Measurements from ENCODE around the gene RPTOR.
"Not testable (repeated sequence)": the region's sequence is repeated elsewhere in the genome, so short reads cannot be mapped to it uniquely, and the experiment has no call there.

The RPTOR gene

GRCh38 chr17:80693511-80693910 lies 148.9 kb downstream of the RPTOR start:
- DNase-seq (ENCODE audit: low read depth in 2 of 2) = no peak

DNA sequence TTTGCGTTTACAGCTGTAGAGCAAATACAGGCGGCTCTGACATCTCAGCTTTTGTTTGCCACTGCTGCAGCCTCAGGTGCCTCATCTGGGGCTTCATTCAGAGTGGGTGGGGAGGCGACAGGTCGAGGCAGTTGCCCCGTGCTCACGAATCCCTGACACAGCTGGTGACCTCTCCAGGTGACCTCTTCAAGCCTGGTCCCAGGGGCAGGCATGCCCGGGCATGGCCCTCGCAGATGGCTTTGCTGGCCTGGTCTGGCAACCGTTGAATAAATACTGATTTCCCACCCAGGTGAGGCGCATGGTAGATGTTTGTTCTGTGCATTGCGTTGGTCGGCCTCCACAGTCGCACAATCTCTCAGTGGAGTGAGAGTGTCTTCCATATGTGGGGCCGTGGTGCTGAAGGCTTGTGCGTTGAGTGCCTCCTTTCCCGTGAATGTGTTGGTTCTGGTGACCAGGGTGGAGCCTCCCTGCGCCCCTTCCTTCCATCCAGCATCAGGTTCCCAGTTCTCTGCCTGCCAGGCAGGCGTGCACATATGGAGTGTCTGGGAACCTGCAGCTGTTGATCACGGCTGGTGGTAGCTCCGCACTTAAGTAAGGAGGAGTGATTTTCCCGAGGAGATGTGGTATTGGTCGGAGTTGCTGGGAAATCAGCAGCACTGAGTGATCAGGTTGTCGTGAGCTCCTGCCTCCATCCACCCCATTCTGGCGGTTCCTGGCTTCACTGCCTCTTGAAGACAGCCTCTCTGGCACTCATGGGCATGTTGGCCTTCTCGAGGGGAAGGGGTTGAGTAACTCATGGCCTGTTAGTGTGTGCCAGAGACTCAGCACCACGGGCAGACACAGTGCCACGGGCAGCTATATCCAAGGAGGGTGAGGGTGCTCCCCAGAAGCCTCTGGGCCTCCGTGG lies 149.7 kb downstream of the RPTOR start:
- DNase-seq (ENCODE audit: low read depth in 2 of 2) = no peak

- DNase-seq (ENCODE audit: low read depth in 2 of 2) = no peak
Observed at GRCh38 chr17:80694992-80695912, 150.6 kb downstream of the RPTOR start.

- no peak for DNase-seq (ENCODE audit: low read depth in 2 of 2)
Observed at GRCh38 chr17:80695979-80696378, 151.3 kb downstream of the RPTOR start.

DNA sequence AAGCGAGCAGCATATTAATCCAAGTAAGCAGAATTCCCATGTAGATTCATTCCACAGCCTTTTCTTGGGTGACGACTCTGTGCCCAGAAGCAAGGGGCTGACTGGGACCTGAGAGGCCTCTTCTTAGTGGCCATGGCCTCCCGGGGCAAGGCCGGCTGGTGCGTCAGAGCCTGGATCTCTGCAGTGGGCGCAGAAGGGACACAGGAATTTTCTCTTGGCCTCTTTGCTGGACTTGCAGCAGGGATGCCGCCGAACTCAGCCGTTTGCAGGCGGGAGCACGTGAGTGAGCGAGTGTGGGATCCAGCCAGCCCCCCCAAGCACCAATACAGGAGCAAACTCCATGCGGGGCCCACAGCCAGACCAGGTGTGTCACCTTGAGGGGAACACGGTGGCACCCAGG lies 151.8 kb downstream of the RPTOR start:
- DNase-seq (ENCODE audit: low read depth in 2 of 2) = no peak

GRCh38 chr17:80696964-80697363 lies 152.3 kb downstream of the RPTOR start:
- DNase-seq (ENCODE audit: low read depth in 2 of 2) = no peak

DNA sequence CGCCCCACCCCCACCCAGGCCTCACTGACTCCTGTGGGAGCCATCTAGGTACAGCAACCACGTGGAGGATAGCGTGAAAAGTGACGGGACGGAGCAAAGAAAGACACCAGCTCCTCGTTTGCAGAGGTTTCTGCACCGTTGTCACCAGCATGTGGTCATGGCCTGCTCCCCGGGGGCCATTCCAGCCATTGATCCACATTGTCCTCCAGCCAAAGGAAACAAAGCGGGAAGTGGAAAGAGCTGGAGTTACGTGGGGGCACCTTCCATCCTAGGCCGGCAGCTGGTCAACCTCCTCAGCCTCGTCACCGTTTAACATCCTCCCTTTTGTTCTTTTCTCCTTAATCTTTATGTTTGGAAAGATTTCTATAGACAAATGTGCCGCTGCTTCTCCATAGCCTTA lies 153.7 kb downstream of the RPTOR start:
- DNase-seq (ENCODE audit: low read depth in 2 of 2) = no peak

GRCh38 chr17:80699205-80699604 lies 154.6 kb downstream of the RPTOR start:
- DNase-seq (ENCODE audit: low read depth in 2 of 2) = not testable (repeated sequence)

DNA sequence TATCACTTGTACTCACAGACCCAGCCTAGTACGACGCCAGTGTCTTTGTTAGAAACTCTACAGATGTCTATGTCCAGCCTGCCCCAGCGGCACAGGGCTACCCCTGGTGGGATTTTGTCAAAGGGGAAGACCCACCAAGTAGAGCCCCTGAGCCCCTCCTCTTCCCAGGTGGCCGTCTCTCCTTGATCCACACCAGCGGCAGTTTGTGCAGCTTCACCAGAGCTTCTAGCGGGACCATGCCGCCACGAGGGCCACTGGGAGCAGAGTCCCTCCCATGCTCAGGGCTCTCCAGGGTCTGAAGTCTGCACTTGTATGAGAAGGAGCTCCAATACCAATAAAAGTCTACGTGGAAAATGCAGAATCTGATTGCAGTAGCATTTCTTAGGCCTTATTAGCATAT lies 157.1 kb downstream of the RPTOR start:
- DNase-seq (ENCODE audit: low read depth in 2 of 2) = no peak

DNA sequence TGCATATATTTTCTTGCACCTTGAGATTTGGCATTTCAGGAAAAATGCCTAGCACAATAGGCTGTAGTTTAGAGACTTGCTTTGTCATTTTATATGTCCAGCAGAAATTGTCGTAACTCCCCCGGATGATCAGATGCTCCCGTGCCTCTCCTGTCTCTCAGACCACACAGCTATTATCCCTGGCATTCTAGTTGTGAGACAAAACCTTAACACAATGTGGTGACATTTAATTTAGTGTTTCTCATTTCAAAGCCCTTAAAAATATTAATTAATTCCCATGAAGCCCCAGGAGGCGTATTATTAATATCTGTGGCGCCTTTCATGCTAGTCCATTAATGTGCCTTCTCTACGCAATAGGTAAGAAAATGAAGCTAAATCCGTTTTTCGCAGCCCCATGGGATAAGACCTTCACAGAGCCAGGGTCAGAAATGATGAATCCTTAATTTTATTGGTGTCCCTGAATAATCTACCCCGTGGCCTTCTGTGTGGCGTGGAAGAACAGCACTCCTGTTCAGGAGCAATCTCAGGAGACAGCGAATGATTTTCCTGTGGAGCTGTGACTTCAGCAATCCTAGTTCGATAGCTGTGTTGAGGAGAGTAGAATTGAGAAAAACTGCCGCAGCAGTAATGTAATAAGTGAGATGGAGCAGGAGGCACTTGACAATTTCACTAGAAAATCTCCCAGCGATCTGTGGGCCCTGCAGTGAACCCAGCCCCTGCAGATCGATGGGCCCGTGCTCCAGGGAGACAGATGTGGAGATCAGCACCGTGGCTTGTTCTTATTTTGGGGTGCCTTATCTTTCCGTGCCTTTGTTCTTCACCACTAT lies 157.9 kb downstream of the RPTOR start:
- no peak for DNase-seq (ENCODE audit: low read depth in 2 of 2)

GRCh38 chr17:80703142-80703478 lies 158.5 kb downstream of the RPTOR start:
- no peak for DNase-seq (ENCODE audit: low read depth in 2 of 2)

DNA sequence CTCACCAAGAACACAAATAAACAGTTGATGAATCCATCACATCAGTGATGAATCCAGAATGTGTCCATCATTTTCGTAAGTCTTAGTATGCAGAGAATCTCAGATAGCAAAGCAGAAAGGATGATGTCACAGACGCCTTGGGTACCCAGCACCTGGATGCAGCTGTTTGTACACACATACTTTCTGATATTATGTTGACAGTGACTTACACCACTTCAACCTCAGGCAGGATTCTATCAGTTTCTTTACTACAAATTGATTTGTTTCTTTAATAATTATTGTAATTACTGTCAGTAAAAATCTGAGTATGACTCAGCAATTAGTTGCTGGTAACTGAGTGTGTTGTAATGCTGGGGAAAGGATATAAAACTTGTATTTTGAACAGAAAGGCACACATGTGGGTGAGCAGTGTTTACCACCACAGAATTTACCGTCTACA lies 159.8 kb downstream of the RPTOR start:
- DNase-seq (ENCODE audit: low read depth in 2 of 2) = no peak

DNA sequence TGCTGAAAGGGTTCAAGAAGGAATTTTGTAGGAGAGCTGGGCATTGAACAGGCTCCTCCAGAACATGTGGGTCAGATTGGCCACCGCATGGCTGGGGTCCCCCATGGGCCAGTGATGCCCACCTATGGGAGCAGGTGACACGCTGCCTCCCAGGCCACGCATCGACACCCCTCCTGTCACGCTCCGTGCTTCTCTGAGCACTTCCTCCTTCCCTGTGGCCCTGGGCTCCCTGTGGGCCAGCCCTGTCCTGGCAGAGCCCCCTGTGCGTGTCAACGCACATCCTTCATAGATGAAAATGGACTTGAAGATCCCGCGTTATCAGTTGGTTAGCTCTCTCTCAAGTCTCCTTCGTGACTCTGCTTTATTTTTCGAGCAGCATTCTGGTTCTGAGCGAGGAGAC lies 160.3 kb downstream of the RPTOR start:
- no peak for DNase-seq (ENCODE audit: low read depth in 2 of 2)

GRCh38 chr17:80705988-80706387 lies 161.3 kb downstream of the RPTOR start:
- no peak for DNase-seq (ENCODE audit: low read depth in 2 of 2)

DNA sequence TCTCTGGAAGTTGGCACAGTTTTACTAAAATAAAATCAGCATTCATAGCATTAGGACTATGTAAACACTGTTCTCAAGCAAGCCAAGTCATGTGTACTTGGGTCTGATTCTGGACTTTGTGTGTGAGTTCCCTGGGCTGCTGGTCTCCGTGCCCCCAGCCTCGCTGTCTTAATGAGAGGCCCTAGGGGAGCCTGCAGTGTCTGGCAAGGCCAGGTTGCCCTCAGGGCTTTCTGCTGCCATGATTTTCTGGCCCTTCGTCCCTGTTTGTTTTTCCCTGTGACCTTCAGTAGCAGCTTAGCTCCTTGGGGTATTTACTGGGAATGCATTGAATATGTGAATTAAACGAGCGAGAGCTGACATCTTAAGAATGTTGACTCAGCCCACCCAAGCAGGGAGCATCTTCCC lies 161.8 kb downstream of the RPTOR start:
- no peak for DNase-seq (ENCODE audit: low read depth in 2 of 2)

DNA sequence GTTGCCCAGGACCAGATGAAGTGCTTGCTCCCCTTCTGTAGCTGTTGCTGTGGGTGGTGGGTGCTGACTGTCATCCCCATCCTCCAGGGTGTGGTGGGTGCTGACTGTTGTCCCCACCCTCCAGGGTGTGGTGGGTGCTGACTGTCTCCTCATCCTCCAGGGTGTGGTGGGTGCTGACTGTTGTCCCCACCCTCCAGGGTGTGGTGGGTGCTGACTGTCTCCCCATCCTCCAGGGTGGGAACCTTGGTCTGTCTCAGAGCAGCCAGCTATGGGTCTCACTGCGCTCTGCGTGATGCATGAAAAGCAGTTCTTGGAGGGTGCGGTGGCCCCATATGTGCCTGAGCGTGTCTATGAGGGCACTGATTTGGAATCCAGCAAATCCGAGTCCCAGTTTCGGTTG lies 163.8 kb downstream of the RPTOR start:
- DNase-seq (ENCODE audit: low read depth in 2 of 2) = no peak

- DNase-seq (ENCODE audit: low read depth in 2 of 2) = no peak
Observed at GRCh38 chr17:80709090-80709695, 164.6 kb downstream of the RPTOR start.

DNA sequence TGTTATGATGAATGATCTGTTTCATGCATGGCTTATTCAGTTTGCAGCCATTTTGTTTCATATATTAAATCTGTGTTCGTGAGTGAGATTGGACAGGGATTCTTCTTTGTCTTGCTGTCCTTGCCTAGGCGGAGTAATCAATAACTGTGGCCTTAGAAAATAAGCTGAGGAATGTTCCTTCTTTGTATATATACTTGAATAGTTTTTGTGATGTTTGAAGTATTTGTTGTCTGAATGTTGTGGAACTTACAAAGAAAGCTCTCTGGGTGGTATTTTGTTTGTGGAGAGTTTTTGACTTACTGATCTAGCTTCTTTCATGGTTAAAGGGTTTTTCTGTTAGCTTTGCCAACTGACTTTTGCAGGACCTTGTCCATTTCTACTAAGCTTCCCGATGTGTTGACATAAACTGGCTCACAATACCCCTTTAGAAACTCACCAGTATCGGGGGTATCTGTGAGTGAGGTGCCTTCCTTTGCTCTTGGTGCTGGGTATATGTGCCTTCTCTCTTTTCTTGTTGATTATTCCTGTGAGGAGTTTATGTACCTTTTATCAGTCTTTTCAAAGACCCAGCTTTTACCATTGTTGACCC lies 166.2 kb downstream of the RPTOR start:
- DNase-seq (ENCODE audit: low read depth in 2 of 2) = no peak

GRCh38 chr17:80712089-80712488 lies 167.5 kb downstream of the RPTOR start:
- no peak for DNase-seq (ENCODE audit: low read depth in 2 of 2)

GRCh38 chr17:80712606-80713005 lies 168.0 kb downstream of the RPTOR start:
- no peak for DNase-seq (ENCODE audit: low read depth in 2 of 2)

Data from stimulated activated CD4-positive, alpha-beta T cell treated with anti-CD3 and anti-CD28 coated beads, Interleukin-12 subunit alpha, Interleukin-12 subunit beta, amount 100 ng/mL, for 24 hours (primary cell).